SU-DHL-6 (cell line): ENCODE data around the gene GRID1.

ENCODE experiments used
- H2AFZ ChIP-seq: fragments of 200-600 bp; sonication (generic); 2 replicates; pipeline ENCODE4 v1.6.1; 2014; ENCODE audit warnings: low read depth, mild to moderate bottlenecking, moderate library complexity, mixed read lengths, antibody characterized with exemption, low read length; ENCODE audit not compliant: severe bottlenecking
- H3F3A ChIP-seq: fragments of 200-600 bp; shearing (Covaris generic); 2 replicates; pipeline ENCODE4 v1.6.0; 2016; ENCODE audit warnings: antibody characterized with exemption, mild to moderate bottlenecking; ENCODE audit not compliant: insufficient read depth
- H3K27ac ChIP-seq: fragments of 200-600 bp; sonication (generic); 2 replicates; pipeline ENCODE4 v1.5.1; 2016; ENCODE audit warnings: low read depth, mild to moderate bottlenecking, low read length, moderate library complexity, mixed read lengths
- H3K27me3 ChIP-seq: fragments of 200-600 bp; sonication (generic), shearing (Covaris generic); 2 replicates; pipeline ENCODE4 v1.6.0; 2014; ENCODE audit warnings: mild to moderate bottlenecking, low read length
- H3K36me3 ChIP-seq: fragments of 200-600 bp; sonication (generic); 2 replicates; pipeline ENCODE4 v1.6.1; 2014; ENCODE audit warnings: mild to moderate bottlenecking, low read length, mixed read lengths
- H3K4me2 ChIP-seq: fragments of 300-600, 200-600 bp; shearing (Covaris generic), sonication (generic); 2 replicates; pipeline ENCODE4 v1.6.0; 2014; ENCODE audit warnings: low read length, low read depth, mild to moderate bottlenecking; ENCODE audit not compliant: poor library complexity, severe bottlenecking
- H3K4me3 ChIP-seq: fragments of 200-600 bp; sonication (generic); 2 replicates; pipeline ENCODE4 v1.5.1; 2014; ENCODE audit warnings: antibody characterized with exemption, low read length, mild to moderate bottlenecking, mixed read lengths; ENCODE audit not compliant: insufficient read depth, poor library complexity, severe bottlenecking
- H3K79me2 ChIP-seq: fragments of 200-600 bp; sonication (generic); 2 replicates; pipeline ENCODE4 v1.6.1; 2014; ENCODE audit warnings: mild to moderate bottlenecking, low read length, moderate library complexity; ENCODE audit not compliant: insufficient read depth
- H3K9ac ChIP-seq: fragments of 200-600 bp; sonication (generic); 2 replicates; pipeline ENCODE4 v1.7.0; 2014; ENCODE audit warnings: mild to moderate bottlenecking, low read length
- H3K9me2 ChIP-seq: fragments of 200-600 bp; sonication (generic); replicated peaks from 2 replicates; pipeline ENCODE4 v1.6.1; 2014; ENCODE audit warnings: low read length; ENCODE audit not compliant: insufficient read depth
- H3K9me3 ChIP-seq: fragments of 200-600 bp; sonication (generic); 2 replicates; pipeline ENCODE4 v1.6.1; 2014; ENCODE audit warnings: low read length, mixed read lengths; ENCODE audit not compliant: insufficient read depth
- H4K20me1 ChIP-seq: fragments of 200-600 bp; sonication (generic); 2 replicates; pipeline ENCODE4 v1.6.1; 2014; ENCODE audit warnings: low read depth, mild to moderate bottlenecking, antibody characterized with exemption, low read length, moderate library complexity, mixed read lengths
- CTCF ChIP-seq: fragments of 200-600 bp; sonication (generic); IDR thresholded peaks from one replicate; pipeline ENCODE4 v1.5.1; 2017; ENCODE audit warnings: antibody characterized with exemption, mild to moderate bottlenecking, low read length, moderate library complexity; ENCODE audit not compliant: insufficient read depth, poor library complexity, severe bottlenecking
- EZH2phosphoT487 ChIP-seq: fragments of 200-600 bp; sonication (generic), shearing (Covaris generic); conservative IDR thresholded peaks from 2 replicates; pipeline ENCODE4 v1.6.1; 2018; ENCODE audit warnings: mild to moderate bottlenecking, antibody characterized with exemption, low read length, moderate library complexity, mixed read lengths

The GRID1 gene

GRCh38 chr10:85570871-85571270 lies 795.7 kb downstream of the GRID1 start:
- Histone ChIP-seq H3K27me3 (no peaks in the 10 kb centered on the region), H3K9me3 (no peaks in the 10 kb centered on the region), H3K9ac (no peak overlapping the region), H2AFZ (no peak overlapping the region), H4K20me1 (no peaks in the 10 kb centered on the region), H3K79me2 (no peaks in the 10 kb centered on the region), H3K4me2 (no peak overlapping the region), H3K27ac (no peak overlapping the region), H3F3A (no peaks in the 10 kb centered on the region), H3K4me3 (no peak overlapping the region), H3K36me3 (no peaks in the 10 kb centered on the region), H3K9me2 (no peaks in the 10 kb centered on the region)
- no peak for TF ChIP-seq EZH2phosphoT487
- no peak for TF ChIP-seq CTCF

- Histone ChIP-seq H3K36me3 (no peaks in the 10 kb centered on the region), H2AFZ (no peak overlapping the region), H3K4me3 (no peak overlapping the region), H4K20me1 (0 out of 2 replicates have a peak, but pooled peaks cover 5% of the 10 kb centered on the region), H3K4me2 (no peak overlapping the region), H3K9ac (no peak overlapping the region), H3K27me3 (no peaks in the 10 kb centered on the region), H3K9me2 (no peaks in the 10 kb centered on the region), H3K9me3 (no peaks in the 10 kb centered on the region), H3K79me2 (no peaks in the 10 kb centered on the region), H3K27ac (no peak overlapping the region), H3F3A (no peaks in the 10 kb centered on the region)
- TF ChIP-seq EZH2phosphoT487 (no peak), CTCF (no peak)
Measured at GRCh38 chr10:85565381-85565780, 801.2 kb downstream of the GRID1 start.

- Histone ChIP-seq H3F3A (no peaks in the 10 kb centered on the region), H3K27me3 (no peaks in the 10 kb centered on the region; the same call in 1 of the 2 replicates), H3K36me3 (no peaks in the 10 kb centered on the region), H4K20me1 (0 out of 2 replicates have a peak, but pooled peaks cover 1% of the 10 kb centered on the region), H3K79me2 (no peaks in the 10 kb centered on the region), H3K4me3 (no peak overlapping the region), H3K9ac (no peak overlapping the region), H3K9me2 (no peaks in the 10 kb centered on the region), H3K9me3 (no peaks in the 10 kb centered on the region), H2AFZ (no peak overlapping the region), H3K27ac (no peak overlapping the region), H3K4me2 (no peak overlapping the region)
- TF ChIP-seq CTCF (no peak), EZH2phosphoT487 (no peak)
Measured at GRCh38 chr10:85558533-85558932, 808.1 kb downstream of the GRID1 start.
